Adipose tissue (tissue), 3 donors: ENCODE results near the gene CREBZF. TPM values are rescaled to one million over a fixed set of nuclear protein-coding genes. Genes with fewer than 3 reads are reported as not detected.

Source experiments
- H3K27ac ChIP-seq: one replicate; pipeline ENCODE4 v1.5.1; 2013; ENCODE audit warnings: low read depth, low read length
- WGBS, 3 donors: extraction: QIAGEN DNeasy Blood & Tissue Kit; methylation state at CpG; one replicate each; pipeline ENCODE4 v1.1.7; 2013; 5-methylcytosine and 5-hydroxymethylcytosine counted together
- polyA plus RNA-seq, 3 donors: library from polyadenylated mRNA; stranded (reverse); fragments of 200-250 nt; gene quantifications; one replicate each; pipeline ENCODE4 v1.2.3, GENCODE V29; 2013
- donor health status: healthy with polysubstance abuse.
- donor health status: Bipolar disorder and iron deficiency.
- donor health status: healthy.

The CREBZF gene
- 10 to 100 TPM; 17.8 to 22.9 (median 19.2) TPM for polyA plus RNA-seq

DNA sequence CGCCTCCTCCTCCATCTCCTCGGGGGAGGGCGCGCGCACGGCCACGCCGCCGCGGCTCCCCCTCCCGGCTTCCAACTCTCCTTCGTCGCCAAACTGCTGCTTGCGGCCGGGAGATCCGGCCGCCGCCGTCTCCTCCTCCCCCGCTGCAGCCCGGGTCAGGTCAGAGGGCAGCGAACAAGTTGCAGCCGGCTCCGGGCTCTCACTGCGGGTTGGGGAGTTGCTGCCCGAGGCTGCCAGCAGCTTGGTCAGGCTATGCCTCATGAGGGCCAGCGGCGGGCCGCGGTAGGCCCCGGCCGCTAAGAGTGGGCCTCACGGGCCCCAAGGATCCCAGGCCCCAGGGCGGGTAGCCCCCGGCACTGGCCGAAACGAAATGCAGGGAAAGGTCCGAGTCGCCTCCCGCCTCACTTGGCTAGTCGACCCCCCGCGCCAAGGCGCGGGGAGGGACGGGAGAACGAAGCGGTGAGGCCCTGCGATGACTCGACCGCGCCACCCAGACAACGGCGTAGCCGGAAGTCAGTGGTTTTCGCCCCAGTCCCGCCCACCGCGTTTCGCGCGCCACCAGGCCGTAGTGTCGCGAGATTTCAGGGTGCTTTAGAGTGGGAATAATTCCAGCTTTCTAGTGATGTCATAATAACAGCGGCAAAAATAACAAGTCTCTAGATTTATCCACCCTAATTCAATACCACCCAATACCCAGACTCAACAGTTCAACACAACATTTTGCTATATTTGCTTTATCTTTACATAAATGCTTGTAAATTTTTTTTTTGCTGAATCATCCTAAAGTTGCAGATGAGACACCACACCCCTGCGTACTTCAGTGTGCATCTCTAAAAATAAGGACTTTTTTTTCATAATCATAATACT lies at the start of gene CREBZF:
CREBZF (minus strand) TSS at position 515 of the 867 bp plus-strand sequence; CDS start at position 261, 254 bp downstream.
- WGBS, 3 donors: 0 to 1% (median 1%) methylated on average over 61 to 67 of the region's 67 CpGs
- peak within 1 kb of the TSS; percentile 90 for H3K27ac ChIP-seq

DNA sequence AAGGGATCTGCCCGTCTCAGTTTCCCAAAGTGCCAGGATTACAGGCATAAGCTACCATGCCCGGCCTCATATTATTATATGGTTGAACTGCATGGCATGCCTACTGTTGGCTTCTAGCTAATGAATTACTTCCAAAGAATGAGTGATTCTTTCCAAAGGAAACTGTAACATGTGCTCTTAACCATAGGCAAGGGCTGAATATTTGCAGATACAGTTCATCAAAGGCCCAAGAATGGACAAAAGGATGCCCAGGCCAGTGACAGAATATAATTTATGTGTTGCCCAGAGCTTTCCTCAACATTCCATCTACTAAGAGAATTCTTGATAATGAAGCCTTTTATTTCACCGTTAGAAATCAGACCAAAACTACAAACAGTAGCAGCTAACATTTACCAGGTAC lies 48.0 kb upstream of the CREBZF start:
- no peak overlapping the region for H3K27ac ChIP-seq
- 83 to 92% (median 86%) methylated on average over 3 of the region's 3 CpGs for WGBS, 3 donors

- no peak overlapping the region for H3K27ac ChIP-seq
- WGBS, 3 donors: 52 to 71% (median 71%) methylated on average over 5 of the region's 5 CpGs
These were observed 46.0 kb upstream of the CREBZF start for GRCh38 chr11:85710917-85711316.

DNA sequence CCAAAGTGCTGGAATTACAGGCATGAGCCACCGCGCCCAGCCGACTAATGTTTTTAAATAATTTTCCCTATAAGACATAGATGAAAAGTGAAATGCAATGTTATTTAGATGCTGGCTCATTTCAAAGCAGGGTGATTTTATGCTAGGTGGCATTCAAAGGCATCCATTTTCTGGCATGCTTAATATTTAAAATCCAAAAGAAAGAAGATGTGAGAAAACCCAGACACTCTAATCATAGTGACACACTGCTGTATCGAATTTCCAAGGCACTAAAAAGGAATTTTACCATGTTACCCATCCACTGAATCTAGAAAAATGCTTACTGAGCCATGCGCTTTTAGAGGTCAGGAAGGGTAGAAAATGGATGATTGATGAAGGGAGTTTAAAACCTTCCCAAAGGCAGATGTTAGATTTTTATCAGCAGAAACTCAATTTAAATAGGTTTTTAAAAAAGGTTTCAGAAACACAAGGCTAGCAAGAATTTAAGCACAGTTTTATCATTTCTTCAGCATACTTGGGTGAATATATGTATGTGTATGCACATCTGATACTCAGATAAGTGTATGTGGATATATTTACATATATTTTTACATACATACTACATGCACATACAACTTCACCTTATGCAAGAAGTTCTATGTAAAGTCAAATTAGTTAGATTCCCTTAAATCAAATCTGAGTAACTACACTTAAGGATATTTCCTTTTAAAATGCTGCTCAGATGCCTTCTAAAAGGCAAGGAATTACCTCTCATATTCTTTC lies 45.2 kb upstream of the CREBZF start:
- H3K27ac ChIP-seq: no peak overlapping the region
- WGBS, 3 donors: 78 to 87% (median 85%) methylated on average over 5 of the region's 5 CpGs

DNA sequence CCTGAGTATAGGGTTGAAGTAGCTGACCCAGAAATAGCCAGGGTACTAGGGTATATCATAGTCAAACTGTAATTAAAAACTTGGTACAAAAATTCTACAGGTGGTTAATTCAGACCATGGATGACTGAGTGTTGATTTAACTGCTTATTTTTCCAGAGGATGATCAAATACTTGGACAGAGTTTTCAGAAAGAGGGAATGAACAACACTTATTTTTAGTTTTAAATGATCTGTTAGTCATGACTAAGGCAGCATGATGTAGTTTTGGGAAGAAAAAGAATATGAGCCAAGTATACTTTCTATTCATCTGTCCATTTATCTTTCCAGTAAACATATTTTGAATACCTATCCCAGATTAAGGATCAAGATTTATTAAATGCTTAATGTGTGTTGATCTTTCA lies 40.9 kb upstream of the CREBZF start:
- no peak overlapping the region for H3K27ac ChIP-seq

DNA sequence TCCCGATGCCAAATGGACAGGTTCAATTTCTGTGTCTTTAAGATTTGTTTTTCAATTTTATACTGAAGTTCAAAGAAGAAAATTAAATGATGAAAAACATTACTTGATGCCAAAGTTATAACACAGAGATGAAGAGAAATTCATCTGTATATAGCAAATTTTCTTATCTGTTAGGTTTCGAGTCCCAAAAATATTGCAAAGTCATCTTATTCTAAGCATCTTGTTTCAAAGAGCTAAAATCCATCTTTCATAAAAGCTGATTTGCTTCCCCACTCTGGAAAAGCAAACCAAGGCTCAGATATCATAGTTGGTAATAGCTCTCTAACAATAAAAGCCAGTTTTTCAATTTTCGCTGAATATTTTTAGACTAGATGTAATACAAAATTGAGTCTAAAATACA lies 40.0 kb upstream of the CREBZF start:
- no peak overlapping the region for H3K27ac ChIP-seq
- 93 to 98% (median 98%) methylated on average over 3 of the region's 3 CpGs for WGBS, 3 donors

DNA sequence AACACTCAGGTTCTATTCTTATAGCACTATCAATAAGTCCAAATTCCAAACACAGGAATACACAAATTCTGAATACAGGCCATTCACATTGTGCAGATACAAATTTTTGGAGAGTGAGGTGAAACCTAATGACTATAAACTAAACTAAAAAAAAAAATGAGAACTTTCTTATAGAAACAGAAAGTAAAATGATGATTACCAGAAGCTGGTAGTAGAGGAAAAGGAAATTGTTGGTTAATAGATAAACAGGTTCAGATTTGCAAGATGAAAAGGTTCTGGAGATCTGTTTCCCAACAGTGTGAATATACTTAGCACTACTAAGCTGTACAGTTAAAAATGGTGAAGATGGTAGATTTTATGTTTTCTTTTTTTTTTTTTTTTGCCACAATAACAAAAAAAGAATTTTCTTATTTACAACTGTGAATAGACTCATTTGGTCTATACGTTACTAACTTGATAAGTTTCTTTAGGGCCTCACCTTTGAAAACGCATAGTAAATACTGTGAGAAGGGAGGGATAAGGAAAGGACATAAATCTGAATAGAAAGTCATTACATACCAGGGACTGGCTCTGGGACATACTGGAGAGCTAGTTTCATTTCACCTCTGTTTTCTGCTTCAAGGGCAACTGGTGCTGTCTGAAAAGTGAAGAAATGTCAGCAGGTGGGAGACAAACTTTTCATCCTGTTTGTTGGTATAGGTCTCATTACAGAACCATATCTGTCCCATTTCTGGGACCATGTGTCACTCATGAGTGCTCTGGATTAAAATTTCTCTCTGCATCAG lies 35.2 kb upstream of the CREBZF start:
- no peak overlapping the region for H3K27ac ChIP-seq
- WGBS, 3 donors: 66 to 81% (median 77%) methylated on average over 2 of the region's 2 CpGs

- no peak overlapping the region for H3K27ac ChIP-seq
- WGBS, 3 donors: 66 to 91% (median 84%) methylated on average over 1 of the region's 1 CpG
These were observed 33.3 kb upstream of the CREBZF start for GRCh38 chr11:85698195-85698594.

DNA sequence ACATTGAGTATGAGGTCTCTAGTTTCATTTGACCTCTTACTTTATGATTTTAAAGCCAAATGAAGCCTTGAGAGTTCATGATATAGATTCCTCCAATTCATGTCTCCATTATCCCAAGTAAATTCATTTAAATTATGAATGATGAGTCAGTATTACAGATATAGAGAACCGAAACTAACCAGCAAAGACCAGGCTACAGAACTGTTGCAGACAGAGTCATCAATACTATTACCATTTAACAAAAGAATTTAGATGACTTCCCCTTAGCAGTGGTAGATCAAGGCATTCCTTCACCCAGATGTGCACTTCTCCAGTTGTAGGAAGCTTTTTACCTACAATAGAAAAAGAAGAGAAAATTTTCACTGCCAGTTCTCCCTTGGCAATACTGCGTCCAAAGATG lies 32.8 kb upstream of the CREBZF start:
- H3K27ac ChIP-seq: no peak overlapping the region
- 88 to 92% (median 91%) methylated on average over 2 of the region's 2 CpGs for WGBS, 3 donors

- H3K27ac ChIP-seq: no peak overlapping the region
These were observed 30.6 kb upstream of the CREBZF start for GRCh38 chr11:85695546-85695945.

- WGBS, 3 donors: 93 to 98% (median 97%) methylated on average over 1 of the region's 1 CpG
- no peak overlapping the region for H3K27ac ChIP-seq
These were observed 29.6 kb upstream of the CREBZF start for GRCh38 chr11:85694385-85694980.

DNA sequence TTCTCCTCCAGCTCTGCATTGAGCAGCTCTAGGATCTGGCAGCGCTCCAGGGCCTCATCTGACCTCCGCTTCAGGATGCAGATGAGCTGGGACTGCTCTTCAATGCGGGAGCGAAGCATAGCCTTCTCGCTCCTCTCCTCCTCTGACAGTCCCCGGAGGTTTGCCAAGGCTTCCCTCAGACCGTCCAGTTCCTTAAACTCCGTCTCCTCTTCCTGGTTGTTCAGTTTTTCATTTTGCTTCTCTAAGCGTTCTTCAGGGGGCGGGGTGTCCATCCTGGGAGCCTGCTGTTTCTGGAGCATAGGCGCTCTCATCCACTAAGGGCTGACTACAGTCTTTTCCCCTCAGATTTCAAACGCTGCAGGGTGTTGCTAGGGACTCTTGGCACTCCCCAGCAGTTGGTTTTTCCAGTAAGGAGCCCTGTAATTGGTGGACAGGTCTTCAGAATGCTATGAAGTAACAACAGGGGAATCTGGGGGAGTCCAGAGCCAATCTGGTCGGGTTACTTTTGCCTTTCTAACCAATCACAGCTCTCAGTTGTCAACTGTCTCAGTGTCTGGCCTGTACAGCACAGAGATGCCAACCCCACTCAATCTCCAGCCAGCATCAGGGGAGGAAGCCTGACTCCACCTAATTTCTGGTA lies 21.0 kb upstream of the CREBZF start, which contains the start of gene CCDC89:
CCDC89 (minus strand) TSS at position 376 of the 640 bp plus-strand sequence; CDS start at position 311, 65 bp downstream.
- 37 to 68% (median 44%) methylated on average over 13 of the region's 13 CpGs for WGBS, 3 donors
- H3K27ac ChIP-seq: no peak within 1 kb of the TSS

DNA sequence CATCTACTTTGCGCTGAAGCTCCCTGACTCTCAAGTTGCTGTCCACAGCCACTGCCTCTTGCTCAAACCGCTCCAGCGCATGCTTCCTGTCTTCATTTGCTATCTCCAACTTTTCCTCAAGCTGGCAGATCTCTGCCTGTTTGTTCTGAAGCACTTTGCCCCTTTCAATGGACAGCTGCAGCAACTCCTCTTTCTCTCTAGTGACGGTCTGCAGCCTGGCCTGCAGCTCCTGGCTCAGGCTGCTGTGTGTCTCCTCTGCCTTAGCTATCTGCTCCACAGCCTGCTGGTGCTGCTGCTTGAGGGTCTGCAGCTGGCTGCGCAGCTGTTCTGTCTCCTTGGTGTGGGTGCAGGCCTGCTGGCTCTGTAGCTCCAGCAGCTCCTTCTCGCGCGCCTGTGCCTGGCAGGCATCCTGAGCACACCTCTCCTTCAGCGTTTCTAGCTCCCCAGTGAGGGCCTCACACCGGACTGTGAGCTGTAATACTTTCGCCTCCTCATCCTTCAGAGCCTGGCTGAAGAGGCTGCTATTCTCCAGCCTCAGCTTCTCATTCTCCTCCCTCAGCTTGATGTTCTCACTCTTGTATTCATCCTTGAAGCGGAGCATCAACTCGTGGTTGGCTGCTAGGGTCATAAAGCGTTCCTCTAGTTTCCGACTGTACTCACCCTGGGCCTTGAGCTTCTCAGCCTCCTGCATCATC lies 20.3 kb upstream of the CREBZF start:
- WGBS, 3 donors: 55 to 78% (median 57%) methylated on average over 15 of the region's 15 CpGs

DNA sequence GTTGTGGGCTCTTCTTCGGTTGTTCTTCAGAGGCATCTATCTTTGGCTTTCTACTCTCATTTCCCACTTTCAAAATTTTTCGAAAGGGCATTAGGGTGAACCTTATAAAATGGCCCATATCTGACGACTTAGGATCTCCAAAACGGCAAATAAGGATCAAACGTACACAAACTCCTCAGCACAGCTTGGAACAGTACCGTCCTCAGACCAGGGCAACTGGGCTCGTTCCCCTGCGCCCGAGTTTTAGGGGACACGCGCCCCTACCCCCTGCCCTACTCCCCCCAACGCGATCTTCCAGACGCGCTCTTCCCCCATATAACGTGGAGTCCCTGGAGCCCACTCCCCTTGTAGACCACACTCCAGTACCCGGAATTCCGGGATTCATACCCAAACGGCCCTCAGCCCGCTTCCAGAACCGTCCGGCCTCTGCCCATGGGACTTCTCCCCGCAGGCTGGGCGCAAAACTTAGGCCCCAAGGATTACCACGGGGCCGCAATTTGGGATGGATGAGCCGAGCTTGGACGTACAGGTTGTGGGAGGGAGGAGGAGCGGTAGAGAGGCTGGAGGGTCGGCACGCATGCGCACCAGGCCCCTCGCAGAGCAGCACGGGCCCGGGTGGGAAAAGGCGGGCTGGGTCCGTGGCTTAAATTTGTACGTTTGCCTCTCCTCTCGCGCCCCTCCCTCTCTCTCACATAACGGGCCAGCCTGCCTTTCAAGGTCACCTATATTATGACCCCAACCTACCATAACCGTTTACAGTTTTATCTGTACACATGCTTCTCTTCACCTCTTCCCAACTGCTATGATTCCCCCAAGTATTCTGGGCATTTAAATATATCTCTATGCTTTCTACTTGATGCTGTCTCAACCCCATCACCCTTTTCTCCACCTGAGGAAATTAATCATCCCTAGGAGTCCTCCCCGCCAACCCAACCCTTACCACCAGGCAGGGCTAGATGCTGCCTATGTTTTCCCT lies 17.7 kb upstream of the CREBZF start:
- no peak overlapping the region for H3K27ac ChIP-seq
- 20 to 30% (median 20%) methylated on average over 43 of the region's 43 CpGs for WGBS, 3 donors

More for the DNA sequence above, 20.3 kb upstream of the CREBZF start:
- H3K27ac ChIP-seq: no peak overlapping the region

DNA sequence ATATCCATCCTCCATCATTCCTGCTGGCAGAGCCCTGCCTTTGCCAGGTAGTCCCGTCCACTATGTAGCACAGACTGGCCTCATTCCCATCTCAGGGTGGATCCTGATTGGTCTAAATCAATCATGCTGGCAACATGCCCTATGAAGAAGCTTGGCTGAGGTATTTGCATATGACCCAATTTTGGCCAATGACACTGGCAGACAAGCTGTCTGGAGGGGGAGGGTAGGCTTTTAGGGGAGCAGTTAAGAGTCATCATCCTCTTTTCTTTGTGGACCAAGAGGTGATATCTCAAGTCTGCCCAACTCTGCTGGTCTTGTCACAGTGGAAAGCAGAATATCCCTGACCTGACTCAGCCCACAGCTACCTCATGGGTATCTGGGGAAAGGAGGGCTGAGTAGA lies 16.0 kb upstream of the CREBZF start:
- no peak overlapping the region for H3K27ac ChIP-seq
- 66 to 82% (median 68%) methylated on average over 1 of the region's 1 CpG for WGBS, 3 donors

DNA sequence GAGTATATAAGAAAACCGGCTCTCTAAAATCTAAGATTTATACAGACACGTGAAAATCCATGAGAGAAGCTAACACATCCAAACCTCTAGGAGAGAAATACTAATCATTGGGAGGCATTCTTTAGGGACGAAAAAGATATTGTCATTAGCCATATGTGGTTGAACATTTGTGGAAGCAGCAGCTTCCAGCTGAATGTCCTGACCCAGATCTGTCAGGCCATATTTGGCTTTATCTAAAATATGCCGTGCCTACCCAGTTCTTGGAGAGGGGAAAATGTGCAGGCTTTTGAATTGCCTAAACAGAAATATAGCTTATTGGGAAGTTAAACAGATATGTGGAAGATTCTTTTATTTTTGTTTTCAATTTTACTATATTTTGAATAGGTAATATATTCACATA lies 14.6 kb upstream of the CREBZF start:
- WGBS, 3 donors: 66 to 81% (median 73%) methylated on average over 4 of the region's 4 CpGs
- no peak overlapping the region for H3K27ac ChIP-seq
